MM.1S (cell line): ENCODE measurements around the gene MS4A4A.
A peak's percentile ranks its signal among the peaks of the same experiment; 100 is the strongest.

Experiments
- CTCF ChIP-seq: fragments of 300-600 bp; sonication (generic); IDR thresholded peaks from 2 replicates; pipeline ENCODE4 v1.5.1; 2016; ENCODE audit warnings: antibody characterized with exemption, low read length, mixed read lengths
- EZH2 ChIP-seq: fragments of 300-600 bp; sonication (generic); optimal IDR thresholded peaks from 2 replicates; pipeline ENCODE3; 2017; ENCODE audit warnings: low read depth, mild to moderate bottlenecking, antibody characterized with exemption, low read length, mixed read lengths

DNA sequence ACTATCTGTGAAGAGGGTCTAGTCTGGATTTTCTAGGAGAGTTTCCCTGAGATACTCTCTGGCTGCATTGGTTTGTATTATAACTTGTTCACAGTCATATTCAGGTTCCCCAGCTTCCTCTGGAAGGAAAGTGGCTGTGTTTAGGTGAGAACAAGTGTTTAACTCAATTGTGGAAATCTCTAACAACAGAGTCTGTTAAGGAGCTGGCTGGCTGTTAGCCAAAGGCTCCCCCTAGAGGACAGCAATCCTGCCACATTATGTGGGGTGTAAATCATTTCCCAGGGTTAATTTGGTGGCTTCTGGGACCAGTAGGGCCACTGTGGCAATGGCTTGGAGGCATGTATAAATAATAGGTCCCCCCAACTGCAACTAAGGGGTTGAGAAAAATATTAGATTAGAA lies 65.0 kb downstream of the MS4A4A start:
- TF ChIP-seq CTCF: peak; percentile 73
- TF ChIP-seq EZH2: no peak
